H9 (cell line): ENCODE data around the gene MLLT3. TPM values are rescaled to one million over a fixed set of nuclear protein-coding genes. Genes with fewer than 3 reads are reported as not detected.

Source experiments
- DNase-seq: peaks from one replicate; pipeline ENCODE4 v3.0.0-alpha.2; 2017
- H2AFZ ChIP-seq: one replicate; pipeline ENCODE4 v1.6.1; 2013; ENCODE audit warnings: mild to moderate bottlenecking, low read length, control low read depth, moderate library complexity
- H2AK5ac ChIP-seq: 2 replicates; pipeline ENCODE4 v1.6.1; 2013; ENCODE audit warnings: low read length, control low read depth, mixed read lengths; ENCODE audit not compliant: insufficient read length
- H2BK120ac ChIP-seq: one replicate; pipeline ENCODE4 v1.6.1; 2013; ENCODE audit warnings: low read depth, mild to moderate bottlenecking, low read length, control low read depth, inconsistent platforms; ENCODE audit not compliant: poor library complexity, severe bottlenecking
- H2BK12ac ChIP-seq: 2 replicates; pipeline ENCODE4 v1.6.1; 2013; ENCODE audit warnings: low read length, control low read depth, mixed read lengths, low read depth; ENCODE audit not compliant: insufficient read length
- H2BK15ac ChIP-seq: 2 replicates; pipeline ENCODE4 v1.6.1; 2013; ENCODE audit warnings: low read depth, low read length, control low read depth
- H2BK20ac ChIP-seq: one replicate; pipeline ENCODE4 v1.6.1; 2013; ENCODE audit warnings: low read depth, mild to moderate bottlenecking, low read length, control low read depth, inconsistent platforms; ENCODE audit not compliant: poor library complexity, severe bottlenecking
- H2BK5ac ChIP-seq: 2 replicates; pipeline ENCODE4 v1.6.1; 2013; ENCODE audit warnings: low read length, control low read depth, mixed read lengths; ENCODE audit not compliant: insufficient read length
- H3K14ac ChIP-seq: 2 replicates; pipeline ENCODE4 v1.6.1; 2013; ENCODE audit warnings: low read length, control low read depth; ENCODE audit not compliant: insufficient read depth
- H3K18ac ChIP-seq: 2 replicates; pipeline ENCODE4 v1.6.1; 2013; ENCODE audit warnings: low read depth, mild to moderate bottlenecking, mixed read lengths, low read length, control low read depth; ENCODE audit not compliant: insufficient read length
- H3K23ac ChIP-seq: 2 replicates; pipeline ENCODE4 v1.6.1; 2013; ENCODE audit warnings: low read length, control low read depth, mixed read lengths, low read depth; ENCODE audit not compliant: insufficient read length
- H3K23me2 ChIP-seq: 2 replicates; pipeline ENCODE4 v1.6.1; 2013; ENCODE audit warnings: low read depth, mild to moderate bottlenecking, mixed read lengths, low read length, control low read depth; ENCODE audit not compliant: insufficient read length, poor library complexity, severe bottlenecking
- H3K27ac ChIP-seq: 2 replicates; pipeline ENCODE4 v1.5.1; 2013; ENCODE audit warnings: low read length, control low read depth, mixed read lengths, low read depth; ENCODE audit not compliant: insufficient read length
- H3K27me3 ChIP-seq: 2 replicates; pipeline ENCODE4 v1.6.1; 2013; ENCODE audit warnings: low read length, control low read depth, inconsistent platforms; ENCODE audit not compliant: insufficient read depth
- H3K4ac ChIP-seq: 2 replicates; pipeline ENCODE4 v1.6.1; 2013; ENCODE audit warnings: low read depth, mild to moderate bottlenecking, control low read depth, inconsistent platforms, low read length, moderate library complexity
- H3K4me1 ChIP-seq: 2 replicates; pipeline ENCODE4 v1.6.1; 2013; ENCODE audit warnings: low read length, control low read depth, inconsistent platforms; ENCODE audit not compliant: insufficient read depth
- H3K4me2 ChIP-seq: 2 replicates; pipeline ENCODE4 v1.6.1; 2013; ENCODE audit warnings: low read length, control low read depth, mixed read lengths; ENCODE audit not compliant: insufficient read length, insufficient read depth
- H3K56ac ChIP-seq: 2 replicates; pipeline ENCODE4 v1.6.1; 2013; ENCODE audit warnings: low read depth, mild to moderate bottlenecking, mixed read lengths, low read length, control low read depth; ENCODE audit not compliant: insufficient read length
- H3K79me1 ChIP-seq: 2 replicates; pipeline ENCODE4 v1.6.1; 2013; ENCODE audit warnings: low read depth, mild to moderate bottlenecking, moderate library complexity, low read length, control low read depth, inconsistent platforms; ENCODE audit not compliant: insufficient read depth, poor library complexity, severe bottlenecking
- H3K79me2 ChIP-seq: 2 replicates; pipeline ENCODE4 v1.6.1; 2013; ENCODE audit warnings: low read length, control low read depth, inconsistent platforms; ENCODE audit not compliant: insufficient read depth
- H3K9ac ChIP-seq: 2 replicates; pipeline ENCODE4 v1.6.1; 2013; ENCODE audit warnings: low read length, control low read depth, mixed read lengths; ENCODE audit not compliant: insufficient read length; ENCODE audit errors: extremely low read depth
- H3K9me3 ChIP-seq: one replicate; pipeline ENCODE4 v1.6.1; 2013; ENCODE audit warnings: low read depth, low read length, inconsistent platforms; ENCODE audit not compliant: control insufficient read depth
- H3T11ph ChIP-seq: one replicate; pipeline ENCODE4 v1.6.1; 2013; ENCODE audit warnings: mild to moderate bottlenecking, low read length, control low read depth, inconsistent platforms
- H4K20me1 ChIP-seq: one replicate; pipeline ENCODE4 v1.6.1; 2013; ENCODE audit not compliant: control insufficient read depth, insufficient read length, insufficient read depth
- H4K5ac ChIP-seq: 2 replicates; pipeline ENCODE4 v1.6.1; 2013; ENCODE audit warnings: low read depth, mild to moderate bottlenecking, mixed read lengths, low read length, control low read depth; ENCODE audit not compliant: insufficient read length
- H4K8ac ChIP-seq: replicated peaks from 2 replicates; pipeline ENCODE4 v1.6.1; 2013; ENCODE audit warnings: low read length, control low read depth, mixed read lengths, low read depth; ENCODE audit not compliant: insufficient read length
- H4K91ac ChIP-seq: 2 replicates; pipeline ENCODE4 v1.6.1; 2013; ENCODE audit warnings: low read depth, mild to moderate bottlenecking, moderate library complexity, mixed read lengths, low read length, control low read depth; ENCODE audit not compliant: insufficient read length
- H3K27ac Mint-ChIP-seq, 3 experiments: 2 replicates in 2 of 3; 3 replicates in 1 of 3; pipeline ENCODE4 v1.8.0; 2020 to 2021; ENCODE audit warnings: mixed read lengths in 3 of 3, mild to moderate bottlenecking in 1 of 3, moderate library complexity in 1 of 3
- H3K27me3 Mint-ChIP-seq: 2 replicates; pipeline ENCODE4 v1.8.0; 2021; ENCODE audit warnings: low read depth, mild to moderate bottlenecking, moderate library complexity, mixed read lengths
- H3K36me3 Mint-ChIP-seq, 3 experiments: 2 replicates in 2 of 3; 3 replicates in 1 of 3; pipeline ENCODE4 v1.8.0; 2020 to 2021; ENCODE audit warnings: low read depth in 3 of 3, mixed read lengths in 3 of 3; ENCODE audit not compliant: insufficient read depth in 1 of 3
- H3K4me1 Mint-ChIP-seq, 2 experiments: 2 replicates each; pipeline ENCODE4 v1.8.0; 2020; ENCODE audit warnings: mixed read lengths in 2 of 2
- H3K4me3 Mint-ChIP-seq, 2 experiments: 2 replicates in 1 of 2; 3 replicates in 1 of 2; pipeline ENCODE4 v1.8.0; 2020 to 2021; ENCODE audit warnings: mild to moderate bottlenecking in 2 of 2, mixed read lengths in 2 of 2, moderate library complexity in 1 of 2
- H3K9me3 Mint-ChIP-seq, 2 experiments: 2 replicates in 1 of 2; 3 replicates in 1 of 2; pipeline ENCODE4 v1.8.0; 2020; ENCODE audit warnings: mild to moderate bottlenecking in 2 of 2, mixed read lengths in 2 of 2, moderate library complexity in 1 of 2
- WGBS: extraction: QIAGEN DNeasy Blood & Tissue Kit; methylation state at CpG from one replicate; pipeline ENCODE4 v1.1.7; 2013; ENCODE audit warnings: missing lambda C conversion rate, low lambda C conversion rate, mixed read lengths; ENCODE audit not compliant: insufficient read length; ENCODE audit errors: extremely low coverage; 5-methylcytosine and 5-hydroxymethylcytosine counted together
- total RNA-seq: library from RNA; stranded (reverse); gene quantifications from 2 replicates; pipeline ENCODE4 v1.2.1, GENCODE V29; 2021
- TF ChIP-seq, protein P1 (sequence below): fragments of 200-600 bp; sonication (generic); conservative IDR thresholded peaks from 3 replicates; pipeline ENCODE4 v1.8.0; 2021; ENCODE audit warnings: antibody characterized with exemption, mild to moderate bottlenecking

Gene MLLT3
- total RNA-seq, 1 experiment from 2014 or later = 3.9 TPM

GRCh38 chr9:20335668-20336332, 286.5 kb downstream of the MLLT3 start:
- H3K23ac ChIP-seq = no peak overlapping the region
- peaks cover 6 to 8% of the 10 kb centered on the region in 2 experiments; a peak in 3 of 5 replicates for H3K9me3 Mint-ChIP-seq
- no CpG with 5 or more reads among the region's 4 CpGs for WGBS
- H2BK5ac ChIP-seq = no peak overlapping the region
- no peak overlapping the region for H3K9ac ChIP-seq
- no peak overlapping the region for H3K56ac ChIP-seq
- H3K4ac ChIP-seq = no peak overlapping the region
- H3K36me3 Mint-ChIP-seq = peaks cover 0 to 5% (median 2%) of the 10 kb centered on the region in 3 experiments; a peak in 1 of 7 replicates
- no peak overlapping the region for H2BK12ac ChIP-seq
- no peaks in the 10 kb centered on the region for H3K23me2 ChIP-seq
- no peak overlapping the region for H3T11ph ChIP-seq
- no peak overlapping the region for H2BK20ac ChIP-seq
- no peaks in the 10 kb centered on the region for H4K20me1 ChIP-seq
- TF ChIP-seq, protein P1, sequence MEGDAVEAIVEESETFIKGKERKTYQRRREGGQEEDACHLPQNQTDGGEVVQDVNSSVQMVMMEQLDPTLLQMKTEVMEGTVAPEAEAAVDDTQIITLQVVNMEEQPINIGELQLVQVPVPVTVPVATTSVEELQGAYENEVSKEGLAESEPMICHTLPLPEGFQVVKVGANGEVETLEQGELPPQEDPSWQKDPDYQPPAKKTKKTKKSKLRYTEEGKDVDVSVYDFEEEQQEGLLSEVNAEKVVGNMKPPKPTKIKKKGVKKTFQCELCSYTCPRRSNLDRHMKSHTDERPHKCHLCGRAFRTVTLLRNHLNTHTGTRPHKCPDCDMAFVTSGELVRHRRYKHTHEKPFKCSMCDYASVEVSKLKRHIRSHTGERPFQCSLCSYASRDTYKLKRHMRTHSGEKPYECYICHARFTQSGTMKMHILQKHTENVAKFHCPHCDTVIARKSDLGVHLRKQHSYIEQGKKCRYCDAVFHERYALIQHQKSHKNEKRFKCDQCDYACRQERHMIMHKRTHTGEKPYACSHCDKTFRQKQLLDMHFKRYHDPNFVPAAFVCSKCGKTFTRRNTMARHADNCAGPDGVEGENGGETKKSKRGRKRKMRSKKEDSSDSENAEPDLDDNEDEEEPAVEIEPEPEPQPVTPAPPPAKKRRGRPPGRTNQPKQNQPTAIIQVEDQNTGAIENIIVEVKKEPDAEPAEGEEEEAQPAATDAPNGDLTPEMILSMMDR = no peak
- H3K9me3 ChIP-seq = no peaks in the 10 kb centered on the region
- no peak overlapping the region for H3K27ac ChIP-seq
- no peak overlapping the region for H3K27ac Mint-ChIP-seq
- H4K8ac ChIP-seq = no peak overlapping the region
- H3K18ac ChIP-seq = no peak overlapping the region
- no peak overlapping the region for H2BK15ac ChIP-seq
- no peaks in the 10 kb centered on the region for H3K79me2 ChIP-seq
- H3K27me3 ChIP-seq = no peaks in the 10 kb centered on the region
- no peak overlapping the region for H4K91ac ChIP-seq
- no peaks in the 10 kb centered on the region for H3K27me3 Mint-ChIP-seq
- no peak overlapping the region for H3K4me3 Mint-ChIP-seq
- no peak overlapping the region for H2AK5ac ChIP-seq
- no peak overlapping the region for H2BK120ac ChIP-seq
- H3K4me1 Mint-ChIP-seq = peaks cover 13 to 17% of the 10 kb centered on the region in 2 experiments
- peaks cover 3% of the 10 kb centered on the region; the same call in 1 of the 2 replicates for H3K4me1 ChIP-seq
- H3K4me2 ChIP-seq = no peak overlapping the region
- no peak overlapping the region; the same call in 1 of the 2 replicates for H3K14ac ChIP-seq
- H4K5ac ChIP-seq = no peak overlapping the region
- DNase-seq = no peak
- H2AFZ ChIP-seq = no peak overlapping the region
- no peaks in the 10 kb centered on the region for H3K79me1 ChIP-seq
